Fibroblast of skin of right quadriceps (primary cell): Measurements from ENCODE around the gene TRIM3.

ENCODE experiments used
- DNase-seq: peaks from one replicate; pipeline ENCODE4 v3.0.0-alpha.2; 2013

Gene TRIM3

GRCh38 chr11:6480299-6480914 lies 6.7 kb upstream of the TRIM3 start:
- peak; percentile 11 for DNase-seq

DNA sequence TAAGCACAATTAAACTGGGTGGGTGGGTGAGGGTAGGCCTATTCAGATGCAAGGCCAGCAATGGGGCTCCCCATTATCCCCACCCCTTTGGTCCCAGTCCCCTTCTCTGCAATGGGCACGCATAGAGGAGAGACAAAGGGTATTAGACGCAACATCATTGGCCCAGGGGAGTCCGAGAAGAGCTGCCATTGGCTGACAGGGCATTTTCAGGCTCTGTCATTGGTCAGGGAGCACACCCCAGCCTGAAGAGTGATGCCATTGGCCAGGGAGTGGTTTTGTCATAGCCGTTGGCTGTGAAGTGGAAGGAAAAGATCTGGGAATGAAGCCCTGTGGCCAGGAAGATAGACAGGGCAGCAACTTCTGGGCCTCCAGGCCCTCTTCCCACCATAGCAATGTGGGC lies 2.8 kb upstream of the TRIM3 start:
- DNase-seq, result no peak

- no peak for DNase-seq
These were observed 2.2 kb upstream of the TRIM3 start for GRCh38 chr11:6475936-6476335.

DNA sequence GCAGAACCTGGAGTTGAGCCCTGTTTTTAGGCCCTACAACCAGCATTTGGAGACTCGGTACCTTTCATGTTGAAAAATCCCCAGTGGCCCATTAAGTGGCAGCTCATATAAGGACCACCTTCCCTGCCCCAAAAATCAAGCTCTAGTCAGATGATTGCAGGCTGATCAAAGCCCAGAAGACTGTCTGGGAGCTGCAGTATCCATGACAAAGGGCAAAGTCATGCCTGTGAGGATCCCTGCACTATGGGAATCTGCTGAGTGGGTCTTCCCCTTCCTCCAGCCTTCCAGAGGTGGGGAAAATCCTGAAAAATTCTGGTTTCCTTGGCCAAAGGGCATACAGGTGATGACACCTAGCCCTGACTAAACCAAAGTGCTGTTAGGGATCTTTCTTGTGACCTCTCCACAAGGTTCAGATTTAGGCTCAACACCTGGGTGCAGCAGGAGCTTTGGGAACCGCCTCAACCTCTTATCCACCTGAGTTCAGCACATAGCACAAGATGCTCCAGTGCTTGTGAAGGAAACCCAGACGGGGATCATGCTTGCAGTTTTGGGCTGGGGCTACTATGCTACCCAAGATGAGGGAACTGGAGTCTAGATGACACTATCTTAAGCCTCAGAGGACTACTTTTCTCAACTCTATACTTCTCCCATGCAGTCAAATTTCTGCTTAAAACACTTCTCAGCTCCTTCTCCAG lies 1.2 kb upstream of the TRIM3 start:
- DNase-seq, result no peak

DNA sequence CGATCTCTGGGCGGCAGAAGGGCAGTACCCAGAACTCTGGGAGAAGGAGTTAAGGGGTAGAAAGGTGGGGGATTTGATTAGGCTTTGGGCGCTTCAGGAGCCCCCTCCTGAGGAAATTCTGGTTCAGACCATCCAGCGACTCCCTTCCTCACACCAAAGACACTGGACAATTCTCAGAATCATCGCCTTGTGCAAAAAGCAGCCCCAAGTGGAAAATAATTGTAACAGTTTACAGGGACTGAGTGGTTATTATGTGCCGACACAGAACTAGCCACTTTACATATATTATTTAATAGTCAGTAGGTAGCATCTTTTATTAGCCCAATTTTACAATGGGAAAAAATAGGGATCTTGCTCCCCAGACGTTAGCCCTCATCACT lies 662 bp upstream of the TRIM3 start:
- no peak for DNase-seq

GRCh38 chr11:6472934-6473333 lies 807 bp downstream of the TRIM3 start:
- DNase-seq, result no peak

- DNase-seq, result no peak
These were observed 4.1 kb downstream of the TRIM3 start for GRCh38 chr11:6469599-6469998.

DNA sequence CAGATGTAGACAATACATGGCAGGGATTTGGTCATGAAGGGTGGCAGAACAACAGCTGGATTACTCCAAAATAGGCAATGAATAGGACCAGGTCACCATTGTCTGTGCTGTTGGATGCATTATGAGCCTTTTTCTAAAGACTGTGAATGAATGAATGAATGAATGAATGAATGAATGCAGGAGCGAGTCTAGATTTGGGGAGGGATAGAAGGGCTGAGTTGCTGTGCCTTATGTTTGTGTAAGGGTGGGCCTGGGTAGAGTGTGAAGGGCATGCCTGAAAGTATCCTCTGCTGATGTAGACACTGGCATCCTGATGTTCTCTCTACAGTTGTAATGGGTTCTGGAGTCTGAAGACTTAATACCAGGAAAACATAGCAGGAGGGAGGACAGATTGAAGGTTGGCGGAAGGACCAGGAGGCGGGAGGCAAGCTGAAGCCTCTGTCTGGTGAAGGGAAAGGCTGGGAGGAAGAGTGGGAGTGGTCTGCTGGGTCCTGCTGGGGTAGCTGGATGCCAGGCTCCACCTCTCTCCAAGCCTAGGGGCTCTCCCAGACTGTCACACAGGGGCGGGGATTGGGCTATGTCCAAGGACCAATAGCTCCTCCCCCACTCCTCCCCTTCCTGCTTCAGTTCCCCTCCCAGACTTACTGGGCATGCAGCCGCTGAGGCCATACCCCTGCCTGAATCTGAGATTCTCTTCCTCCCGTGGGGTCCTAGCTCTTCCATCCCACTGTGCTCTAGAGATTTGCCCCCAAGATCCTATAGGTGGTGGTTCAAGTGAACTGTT lies 4.8 kb downstream of the TRIM3 start:
- peak; percentile 85 for DNase-seq

- no peak for DNase-seq
These were observed 14.7 kb downstream of the TRIM3 start for GRCh38 chr11:6459099-6459450.

DNA sequence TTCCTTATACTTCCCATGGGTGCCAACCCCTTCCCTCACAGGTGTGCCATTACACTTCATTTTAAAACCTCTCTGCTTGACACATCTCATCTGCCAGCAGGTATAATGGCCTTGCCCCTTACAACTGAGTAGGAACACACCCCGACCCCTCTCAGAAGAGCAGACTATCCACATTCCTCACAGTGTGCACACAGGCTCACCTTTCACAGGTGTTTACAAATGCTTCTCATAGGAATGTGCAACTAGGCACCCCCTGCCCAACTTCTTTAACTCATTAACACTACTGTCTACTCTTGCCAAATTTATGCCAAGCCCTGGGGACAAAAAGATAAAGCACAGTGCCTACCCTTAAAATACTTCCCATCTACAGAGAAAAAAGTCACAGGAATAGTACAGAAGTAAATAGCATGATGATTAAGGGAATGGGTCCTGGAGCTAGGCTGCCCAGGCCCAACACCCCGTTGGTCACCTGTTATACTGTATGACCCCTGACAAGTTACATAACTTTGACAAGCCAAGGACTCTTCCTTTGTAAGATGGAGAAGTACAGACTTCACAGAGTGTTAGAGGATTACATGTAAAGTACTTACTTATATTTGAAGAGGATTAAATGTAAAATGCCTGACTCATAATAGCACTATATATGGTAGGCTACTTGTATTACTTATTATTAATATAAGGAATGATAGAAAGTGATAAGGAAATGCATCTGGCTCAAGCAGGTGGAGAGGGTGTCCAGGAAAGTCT lies 15.2 kb downstream of the TRIM3 start:
- DNase-seq, result no peak

DNA sequence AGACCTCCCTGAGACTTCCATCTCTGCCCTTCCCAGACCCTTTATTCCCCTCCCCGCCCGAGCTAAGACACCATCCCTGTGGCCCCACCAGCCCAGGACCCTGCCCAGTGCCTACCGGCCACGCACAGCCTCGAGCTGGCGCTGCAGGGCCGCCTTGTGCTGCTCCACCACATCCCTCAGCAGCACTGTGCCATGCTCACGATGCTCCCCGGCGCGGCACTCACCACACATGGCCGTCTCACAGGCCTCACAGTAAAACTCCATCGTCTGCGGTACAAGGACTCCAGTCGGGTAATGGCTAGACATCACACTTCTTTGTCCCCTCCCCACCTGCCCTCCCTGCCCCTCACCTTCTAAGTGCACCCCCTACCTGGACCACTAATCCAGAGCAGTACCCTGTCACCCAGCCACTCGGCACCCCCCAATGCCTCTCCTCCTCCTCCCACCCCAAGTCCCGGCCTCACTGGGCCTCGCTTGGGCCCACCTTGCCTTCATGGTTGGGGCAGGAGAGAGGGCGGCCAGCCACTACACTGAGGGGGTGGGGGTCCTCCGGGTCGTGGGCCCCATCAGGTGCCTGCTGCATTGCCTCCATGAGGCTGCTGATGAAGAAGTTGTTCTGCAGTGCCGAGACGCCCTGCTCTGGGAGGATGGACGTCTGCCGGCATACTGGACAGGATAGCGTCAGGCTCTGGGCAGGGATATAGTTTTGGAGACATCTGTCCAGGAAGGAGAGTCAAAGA lies 16.0 kb downstream of the TRIM3 start:
- DNase-seq, result no peak

DNA sequence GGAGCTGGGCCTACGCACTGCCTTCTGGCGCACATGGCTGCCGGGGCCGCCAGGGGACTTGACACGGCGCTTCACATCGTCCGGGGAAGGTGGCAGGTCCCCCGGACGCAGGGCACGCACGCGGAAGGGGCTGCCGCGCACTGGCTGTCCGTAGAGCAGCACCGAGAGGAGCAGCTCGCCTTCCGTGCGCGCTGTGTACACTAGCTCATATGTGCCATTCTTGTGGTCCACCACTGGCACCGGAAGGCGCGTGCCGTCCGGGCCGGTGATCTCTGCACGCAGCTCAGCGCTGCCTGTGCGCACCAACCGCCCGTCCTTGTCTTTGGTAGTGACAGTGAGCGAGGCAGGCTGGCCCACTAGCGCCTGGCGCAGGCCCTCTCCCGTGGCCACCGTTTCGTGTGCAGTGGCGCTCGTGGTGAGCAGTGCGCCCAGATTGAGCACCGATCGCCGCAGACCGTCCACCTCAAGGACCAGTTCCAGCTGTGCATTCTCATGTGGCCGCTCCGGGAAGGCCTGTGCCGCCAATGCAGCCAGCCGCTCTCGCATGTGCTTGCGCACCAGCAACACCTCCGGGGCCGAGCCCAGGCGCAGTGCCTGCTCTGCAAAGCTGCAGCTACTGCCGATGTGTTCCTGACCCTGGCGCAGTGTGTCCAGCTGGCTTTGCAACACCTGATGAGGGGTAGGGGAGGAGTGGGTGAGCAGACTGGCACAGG lies 17.2 kb downstream of the TRIM3 start:
- no peak for DNase-seq

DNA sequence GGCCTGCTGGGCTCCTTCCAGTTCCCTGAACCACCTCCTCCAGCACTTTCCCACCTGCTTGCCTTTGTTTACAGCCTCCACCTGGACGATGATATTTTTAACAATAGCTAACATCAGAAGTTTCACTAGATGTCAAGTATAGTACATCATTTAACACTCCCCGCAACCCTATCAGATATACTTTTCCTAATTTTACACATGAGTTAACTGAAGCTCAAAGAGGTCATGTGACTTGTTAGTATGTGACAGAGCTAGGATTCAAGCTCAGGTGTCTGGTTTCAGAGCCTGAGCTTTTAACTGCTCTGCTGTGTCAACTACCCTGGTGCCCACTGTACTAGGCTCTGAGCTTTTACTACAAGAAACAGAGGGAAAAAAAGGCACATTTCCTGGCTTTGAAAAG lies 18.7 kb downstream of the TRIM3 start:
- no peak for DNase-seq

DNA sequence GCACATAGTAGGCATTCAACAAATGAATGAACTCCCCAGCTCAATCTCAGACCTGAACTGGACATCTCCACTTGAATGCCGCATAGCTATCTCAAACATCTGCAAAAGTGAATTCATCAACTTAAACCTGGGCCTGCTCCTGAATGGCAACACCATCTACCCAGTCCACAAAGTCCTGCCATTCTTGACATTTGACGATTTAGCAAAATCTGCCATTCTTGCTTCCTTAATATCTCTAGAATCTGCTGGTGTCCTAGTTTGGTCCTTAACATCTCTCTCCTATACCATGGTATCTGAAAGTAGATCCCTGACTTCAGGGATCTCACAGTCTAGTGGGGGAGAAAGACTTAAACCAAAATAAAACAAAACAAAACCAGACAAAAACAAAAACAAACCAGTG lies 20.6 kb downstream of the TRIM3 start:
- DNase-seq, result no peak

GRCh38 chr11:6452219-6452618 lies 21.5 kb downstream of the TRIM3 start:
- DNase-seq, result peak; percentile 33

DNA sequence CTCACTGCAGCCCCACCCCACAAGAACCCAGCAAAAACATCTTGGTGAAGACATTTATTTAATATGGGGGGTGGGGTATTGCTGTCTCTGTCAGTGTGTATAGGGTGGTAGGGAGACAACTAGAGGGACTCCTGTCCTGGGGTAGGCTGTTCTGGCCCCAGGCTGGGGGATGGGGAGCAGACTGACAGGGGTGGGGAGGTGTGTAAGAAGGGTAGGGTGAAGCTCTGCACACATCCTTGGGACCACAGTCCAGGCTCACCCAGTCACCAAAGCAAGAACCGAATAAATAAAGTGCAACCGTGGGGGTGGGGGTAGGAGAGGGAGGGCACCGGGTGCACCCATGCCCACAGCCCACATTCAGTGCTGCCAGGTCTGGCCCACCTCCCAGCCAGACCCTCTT lies 25.2 kb downstream of the TRIM3 start:
- DNase-seq, result no peak

GRCh38 chr11:6443269-6444003 lies 30.3 kb downstream of the TRIM3 start:
- DNase-seq, result peak; percentile 48

DNA sequence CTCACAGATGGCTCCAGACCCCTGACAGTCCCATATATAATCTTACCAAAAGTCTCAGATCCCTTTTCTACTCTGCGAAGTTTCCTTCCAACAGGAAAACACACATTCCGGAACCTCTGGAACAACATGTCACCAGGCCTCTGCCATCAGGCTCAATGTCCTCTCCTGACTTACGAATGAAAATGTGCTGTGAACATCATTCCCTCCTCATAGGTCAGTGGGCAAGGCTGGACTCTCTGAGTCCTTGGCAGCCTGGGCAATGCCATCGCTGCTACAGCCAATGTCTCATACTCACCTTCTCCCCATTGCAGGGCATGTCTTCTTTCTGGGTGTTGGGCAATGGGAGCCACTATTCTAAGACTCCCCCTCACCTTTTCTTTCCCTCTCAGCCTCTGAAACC lies 31.3 kb downstream of the TRIM3 start:
- no peak for DNase-seq

DNA sequence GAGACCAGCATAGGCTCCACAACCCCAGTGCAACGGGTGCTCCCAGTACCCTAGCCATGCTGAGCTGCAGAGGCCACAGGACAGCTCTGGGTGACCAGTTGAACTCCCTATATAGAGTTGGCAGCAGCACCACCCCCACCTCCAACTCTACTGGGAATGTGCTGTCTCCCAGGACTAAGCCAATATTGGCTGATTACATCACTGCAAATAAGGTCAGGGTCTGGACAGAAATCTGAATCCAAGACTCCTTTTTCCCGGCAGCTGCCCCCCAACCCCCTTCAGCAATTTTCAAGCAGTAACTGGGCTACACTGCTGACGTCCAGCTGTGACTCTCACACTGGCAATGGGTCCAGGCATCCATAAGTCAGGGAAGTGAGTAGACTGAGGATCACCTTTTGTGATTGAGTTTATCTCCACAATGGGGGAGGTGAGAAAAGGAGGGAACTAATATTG lies 32.8 kb downstream of the TRIM3 start, which contains the start of gene HPX:
HPX (minus strand) TSS at position 82 of the 453 bp plus-strand sequence; CDS start at position 58, 24 bp downstream.
- no peak for DNase-seq

- DNase-seq, result peak; percentile 33
These were observed 34.7 kb downstream of the TRIM3 start for GRCh38 chr11:6438979-6439571.

DNA sequence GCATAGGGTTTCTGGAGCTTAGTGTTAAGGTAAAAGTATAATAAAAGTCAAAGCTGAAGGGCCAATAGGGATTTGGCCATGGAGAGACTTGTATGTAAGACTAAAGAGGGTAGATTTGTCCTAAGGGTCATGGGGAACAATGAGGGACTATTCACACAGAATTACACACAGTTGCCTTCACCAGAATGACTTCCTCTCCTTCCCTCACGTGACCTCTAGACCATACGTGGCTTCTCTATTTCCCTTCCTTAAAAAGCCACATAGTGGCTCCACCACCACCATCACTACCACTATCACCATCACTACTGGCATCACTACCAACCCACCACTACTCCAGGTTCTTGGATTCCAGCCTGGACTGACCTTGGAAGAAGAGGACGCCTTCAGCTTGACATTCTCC lies 35.7 kb downstream of the TRIM3 start:
- DNase-seq, result no peak
